ENCODE measurements around the gene JUND. TPM values are rescaled to one million over a fixed set of nuclear protein-coding genes. Genes with fewer than 3 reads are reported as not detected.

JUND gene
- total and polyA plus RNA-seq, 2 of the 8 experiments (the other 6 are each of a cell fraction or from before 2014, with no cell fraction given), result 54.0 to 77.5 TPM

GRCh38 chr19:18290302-18291018, 9.0 kb upstream of the JUND start:
- Histone ChIP-seq H3K4ac (replicated peaks; ENCODE audit: insufficient read length, low read depth, low read length) (no peak overlapping the region), H3K36me3 (ENCODE audit: control insufficient read depth in 2 of 4, insufficient read depth in 4 of 4, low read length in 3 of 4) (no peaks in the 10 kb centered on the region), H3K4me1 (replicated peaks in 1 of 4; ENCODE audit: control insufficient read depth in 3 of 4, insufficient read depth in 4 of 4, low read length in 3 of 4) (peaks cover 4 to 37% (median 28%) of the 10 kb centered on the region in 4 experiments), H3K4me3 (ENCODE audit: extremely low read depth in 1 of 4, insufficient read depth in 2 of 4, low read depth in 3 of 4, low read length in 4 of 4) (no peak overlapping the region), H4K91ac (replicated peaks; ENCODE audit: insufficient read length, low read length) (peak overlapping the region; percentile 86), H3K4me2 (ENCODE audit: insufficient read depth in 1 of 2, low read depth in 2 of 2, low read length in 2 of 2) (peak overlapping the region in 1 of 2 experiments; percentile 75; a peak in 1 of 4 replicates), H4K8ac (ENCODE audit: extremely low read depth, insufficient read depth, low read length) (no peak overlapping the region; the same call in 1 of the 2 replicates), H3K79me2 (ENCODE audit: control insufficient read depth in 1 of 2, insufficient read depth in 2 of 2, low read length in 2 of 2) (no peaks in the 10 kb centered on the region), H3K56ac (replicated peaks; ENCODE audit: insufficient read length, low read depth, low read length) (no peak overlapping the region), H3K23me2 (ENCODE audit: low read depth, low read length) (peaks cover 27% of the 10 kb centered on the region), H3K27ac (ENCODE audit: low read depth, low read length) (no peak overlapping the region), H4K5ac (ENCODE audit: insufficient read length, low read depth, low read length) (no peak overlapping the region), H2BK5ac (ENCODE audit: low read depth, low read length) (no peak overlapping the region; the same call in 1 of the 2 replicates), H2AK5ac (ENCODE audit: low read depth, low read length) (peak overlapping the region; percentile 89), H3K23ac (ENCODE audit: insufficient read length) (no peak overlapping the region), H3K27me3 (replicated peaks in 1 of 4; ENCODE audit: control insufficient read depth in 3 of 4, extremely low read depth in 1 of 4, insufficient read depth in 3 of 4, low read length in 3 of 4) (peaks cover 0 to 6% (median 0%) of the 10 kb centered on the region in 4 experiments; a peak in 3 of 7 replicates), H3K79me1 (ENCODE audit: low read depth, low read length) (no peaks in the 10 kb centered on the region), H2BK15ac (ENCODE audit: low read length) (no peak overlapping the region; the same call in 1 of the 2 replicates), H3K18ac (ENCODE audit: extremely low read depth, low read length) (peak overlapping the region; percentile 56; the same call in 1 of the 2 replicates), H2AFZ (ENCODE audit: low read length) (no peak overlapping the region), H4K20me1 (replicated peaks in 1 of 2; ENCODE audit: control insufficient read depth in 1 of 2, insufficient read depth in 2 of 2, low read length in 2 of 2) (peaks cover 0 to 6% of the 10 kb centered on the region in 2 experiments), H2BK120ac (replicated peaks; ENCODE audit: low read depth, low read length) (peak overlapping the region; percentile 10), H2BK20ac (ENCODE audit: low read length) (0 out of 2 replicates have a peak overlapping the region, but pooled peaks have one; percentile 32), H3K14ac (ENCODE audit: insufficient read length) (no peak overlapping the region), H3K9ac (replicated peaks in 1 of 4; ENCODE audit: extremely low read depth in 1 of 4, low read depth in 3 of 4, low read length in 3 of 4) (no peak overlapping the region), H3K9me3 (ENCODE audit: insufficient read depth in 2 of 2, low read depth in 1 of 2, low read length in 1 of 2) (no peaks in the 10 kb centered on the region), H2BK12ac (ENCODE audit: low read depth, low read length) (peak overlapping the region; percentile 94; the same call in 1 of the 2 replicates)
- 86 to 100% methylated on average over 1 to 12 of the region's 14 CpGs for WGBS, 2 experiments (ENCODE audit: extremely low coverage in 1 of 2, insufficient coverage in 1 of 2, insufficient read length in 1 of 2, insufficient replicate concordance in 2 of 2, low coverage in 1 of 2, low lambda C conversion rate in 2 of 2, missing lambda C conversion rate in 1 of 2)
- CTCF ChIA-PET (ENCODE audit: partially characterized antibody), result interaction anchor here (0.8 to 2.6 kb wide), 4 partner anchors 11 to 43 kb away, joined by 4 to 8 read pairs (median 4); no protein-coding TSS in a partner anchor
- no peak for DNase-seq (ENCODE audit: low read depth in 1 of 2, low spot score in 2 of 2)
- no peak for FAIRE-seq
- POLR2A ChIA-PET (ENCODE audit: partially characterized antibody), result interaction anchor here (1.0 to 6.2 kb wide), 4 partner anchors 10 to 127 kb away, joined by 3 to 237 read pairs (median 42); partner anchors contain the start of genes JUND and SSBP4
- no peak for TF ChIP-seq CBX8 (IDR thresholded peaks at IDR 0.05; ENCODE audit: borderline replicate concordance, low read depth, low read length)
- no peak for TF ChIP-seq SAP30 (IDR thresholded peaks at IDR 0.05; ENCODE audit: insufficient read depth, insufficient replicate concordance, low read length)
- no peak for TF ChIP-seq TEAD4 (IDR thresholded peaks at IDR 0.05; ENCODE audit: low read depth, low read length)
- TF ChIP-seq CTBP2 (IDR thresholded peaks at IDR 0.05; ENCODE audit: borderline replicate concordance, insufficient read depth, insufficient read length, low read length), result no peak
- no peak for TF ChIP-seq NRF1 (IDR thresholded peaks at IDR 0.05; ENCODE audit: low read depth, low read length)
- no peak for TF ChIP-seq RNF2 (IDR thresholded peaks at IDR 0.05; ENCODE audit: borderline replicate concordance, low read depth, low read length, missing control alignments, poor library complexity, severe bottlenecking)
- TF ChIP-seq HDAC2 (IDR thresholded peaks at IDR 0.05; ENCODE audit: borderline replicate concordance in 1 of 2, low read depth in 2 of 2, low read length in 2 of 2), result no peak
- no peak for TF ChIP-seq SP2 (IDR thresholded peaks at IDR 0.05; ENCODE audit: low read length)
- no peak for TF ChIP-seq PHF8 (conservative IDR thresholded peaks at IDR 0.05; ENCODE audit: low read depth, low read length)
- no peak for TF ChIP-seq ASH2L (IDR thresholded peaks at IDR 0.05; ENCODE audit: low read length)
- no peak for TF ChIP-seq JUN (IDR thresholded peaks at IDR 0.05; ENCODE audit: low read depth, low read length)

All from H1 (cell line).